Measurements from ENCODE around the gene SIPA1L3.
"Not testable (repeated sequence)": the region's sequence is repeated elsewhere in the genome, so short reads cannot be mapped to it uniquely, and the experiment has no call there.

SIPA1L3 gene

DNA sequence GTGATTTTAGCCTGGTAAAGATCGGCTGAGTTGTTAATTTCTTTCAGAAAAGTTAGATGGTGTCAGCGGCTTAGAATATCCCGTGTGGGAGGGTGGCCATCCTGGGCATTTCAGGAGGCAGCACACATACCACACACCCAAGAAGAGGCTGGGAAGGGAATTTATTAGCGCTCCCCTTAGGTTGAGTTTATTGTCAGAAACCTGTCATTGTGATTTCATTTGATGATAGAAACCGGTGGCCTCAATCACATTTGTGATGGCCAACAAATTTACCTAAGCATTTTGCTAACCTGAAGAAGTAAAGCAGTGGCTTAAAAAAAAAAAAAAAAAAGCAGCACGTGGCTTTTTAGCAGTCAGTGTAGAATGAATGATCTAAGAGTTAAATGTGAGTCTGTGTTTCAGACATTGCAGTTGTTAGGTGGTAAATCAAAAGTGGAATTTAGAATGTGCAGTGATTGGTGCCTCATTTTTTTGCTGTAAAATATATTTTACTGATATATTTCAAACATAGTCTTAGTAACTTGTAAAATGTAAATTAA is 2.7 kb downstream of the SIPA1L3 start:
- DNase-seq (ENCODE audit: low read depth) = no peak

DNA sequence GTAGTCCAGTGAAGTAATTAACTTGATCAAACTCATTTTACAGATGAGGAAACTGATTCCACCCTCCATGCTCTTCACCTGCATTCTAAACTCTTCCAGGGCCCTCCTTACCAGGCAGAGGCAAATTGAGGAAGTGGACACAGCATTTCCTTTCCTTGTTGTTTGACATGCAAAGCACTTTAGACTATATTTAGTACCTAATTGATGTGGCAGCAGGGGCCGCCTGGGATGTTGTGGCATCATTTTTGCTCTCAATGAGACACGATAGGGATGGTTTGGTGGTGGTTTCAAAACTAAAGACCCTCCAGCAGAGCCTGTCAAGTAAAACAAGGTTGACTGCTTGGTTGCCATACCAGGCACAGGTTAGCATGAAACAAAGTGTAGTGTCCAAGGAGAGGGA is 7.9 kb downstream of the SIPA1L3 start:
- DNase-seq (ENCODE audit: low read depth) = no peak

DNA sequence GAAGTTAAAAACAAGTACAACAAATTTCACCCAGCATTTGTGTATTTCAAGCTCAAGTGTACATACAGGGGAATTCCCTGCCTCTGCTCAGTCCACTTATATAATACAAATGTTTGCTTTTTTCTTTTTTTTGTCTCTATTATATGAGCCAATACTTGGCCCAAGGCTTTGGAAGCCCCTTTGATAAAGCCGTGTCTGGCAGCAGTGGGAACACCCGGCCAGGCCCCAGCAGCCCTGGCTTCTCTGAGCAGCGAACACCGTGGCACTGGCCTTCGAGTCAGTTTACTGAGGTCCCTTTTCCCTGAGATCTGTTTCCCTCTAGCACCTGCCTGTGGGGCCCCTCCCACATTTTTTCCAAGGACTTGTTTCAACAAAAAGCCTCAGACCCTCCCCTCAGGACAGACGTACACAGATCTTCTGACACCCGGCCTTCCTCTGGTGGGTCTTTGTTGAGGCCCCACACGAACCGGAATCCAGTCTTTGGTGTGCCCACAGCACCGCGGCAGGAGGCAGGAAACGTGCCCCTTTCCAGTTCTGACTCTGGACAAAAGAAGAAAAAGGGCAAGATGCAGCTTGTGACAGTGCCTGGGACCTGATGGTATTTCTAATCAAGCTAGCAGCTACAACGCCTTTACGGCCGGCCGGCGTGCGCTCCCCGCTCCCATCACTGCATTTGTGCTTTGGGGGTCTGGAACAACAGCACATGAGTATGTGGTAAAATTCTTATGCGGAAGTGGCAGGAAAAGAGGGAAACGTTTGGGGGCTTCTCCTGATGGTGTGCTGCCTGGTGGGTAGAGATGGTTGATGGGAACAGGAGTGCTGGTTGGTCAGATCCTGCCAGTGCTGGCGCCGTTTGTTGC is 13.8 kb downstream of the SIPA1L3 start:
- DNase-seq (ENCODE audit: low read depth) = no peak

DNA sequence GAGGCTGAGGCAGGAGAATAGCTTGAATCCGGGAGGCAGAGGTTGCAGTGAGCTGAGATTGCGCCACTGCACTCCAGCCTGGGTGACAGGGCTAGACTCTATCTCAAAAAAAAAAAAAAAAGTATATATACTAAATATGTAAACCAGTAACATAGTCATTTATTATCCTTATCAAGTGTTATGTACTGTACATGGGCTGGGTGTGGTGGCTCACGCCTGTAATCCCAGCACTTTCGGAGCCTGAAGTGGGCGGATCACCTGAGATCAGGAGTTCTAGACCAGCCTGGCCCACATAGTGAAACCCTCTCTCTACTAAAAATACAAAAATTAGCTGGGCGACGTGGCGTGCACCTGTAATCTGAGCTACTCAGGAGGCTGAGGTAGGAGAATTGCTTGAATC is 17.6 kb downstream of the SIPA1L3 start:
- not testable (repeated sequence) for DNase-seq (ENCODE audit: low read depth)

DNA sequence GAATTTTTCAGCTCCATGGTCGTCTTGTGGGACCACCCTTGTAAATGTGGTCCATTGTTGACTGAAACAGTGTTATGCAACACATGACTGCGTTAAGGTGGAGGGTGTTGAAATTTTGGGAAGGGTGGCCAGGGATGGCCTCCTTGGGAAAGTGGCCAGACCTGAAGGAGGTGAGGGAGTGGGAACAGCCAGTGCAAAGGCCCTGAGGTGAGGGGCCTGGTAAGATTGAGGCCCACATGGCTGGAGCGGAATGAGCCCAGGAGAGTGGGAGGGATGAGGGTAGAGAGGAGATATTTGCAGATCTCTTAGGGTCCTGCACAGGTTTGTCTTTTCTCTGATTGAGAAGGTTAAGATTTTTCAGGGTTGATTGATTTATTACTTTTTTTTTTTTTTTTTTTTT is 18.2 kb downstream of the SIPA1L3 start:
- DNase-seq (ENCODE audit: low read depth) = no peak

DNA sequence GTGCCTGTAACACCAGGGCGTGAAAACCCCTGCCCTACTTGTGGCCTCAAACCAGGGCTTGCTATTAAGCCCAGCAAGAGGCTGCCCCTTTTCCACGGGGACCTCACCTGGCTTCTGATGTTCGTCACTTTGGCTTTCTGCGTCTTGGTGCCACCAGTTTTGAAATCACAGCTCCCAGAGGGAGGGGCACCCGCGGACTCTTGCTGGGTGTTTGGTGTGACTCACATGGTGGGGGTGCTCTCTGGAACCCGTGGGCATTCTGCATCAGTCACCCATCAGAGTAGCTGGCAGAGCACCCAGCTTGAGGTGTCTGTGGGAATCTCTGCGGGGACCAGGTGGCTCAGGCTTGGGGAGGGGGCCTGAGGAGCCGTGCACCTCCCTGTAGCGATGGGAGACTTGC is 19.2 kb downstream of the SIPA1L3 start:
- DNase-seq (ENCODE audit: low read depth) = no peak

DNA sequence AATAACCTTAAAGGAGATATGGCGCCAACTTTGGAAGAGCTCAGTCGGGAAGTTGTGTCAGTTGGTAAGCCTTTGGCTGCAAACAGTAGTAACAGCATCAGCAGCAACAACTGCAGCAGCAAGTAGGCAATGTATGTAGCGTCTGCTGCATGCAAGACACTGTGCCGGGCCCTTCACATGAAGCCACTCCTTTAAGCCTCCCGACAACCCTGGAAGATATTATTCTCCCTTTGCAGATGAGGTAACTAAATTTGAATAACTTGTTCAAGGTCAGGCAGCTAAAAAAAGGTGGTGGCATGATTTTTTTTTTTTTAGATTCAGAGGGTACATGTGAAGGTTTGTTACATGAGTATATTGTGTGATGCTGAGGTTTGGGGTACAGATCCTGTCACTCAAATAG is 19.7 kb downstream of the SIPA1L3 start:
- no peak for DNase-seq (ENCODE audit: low read depth)

DNA sequence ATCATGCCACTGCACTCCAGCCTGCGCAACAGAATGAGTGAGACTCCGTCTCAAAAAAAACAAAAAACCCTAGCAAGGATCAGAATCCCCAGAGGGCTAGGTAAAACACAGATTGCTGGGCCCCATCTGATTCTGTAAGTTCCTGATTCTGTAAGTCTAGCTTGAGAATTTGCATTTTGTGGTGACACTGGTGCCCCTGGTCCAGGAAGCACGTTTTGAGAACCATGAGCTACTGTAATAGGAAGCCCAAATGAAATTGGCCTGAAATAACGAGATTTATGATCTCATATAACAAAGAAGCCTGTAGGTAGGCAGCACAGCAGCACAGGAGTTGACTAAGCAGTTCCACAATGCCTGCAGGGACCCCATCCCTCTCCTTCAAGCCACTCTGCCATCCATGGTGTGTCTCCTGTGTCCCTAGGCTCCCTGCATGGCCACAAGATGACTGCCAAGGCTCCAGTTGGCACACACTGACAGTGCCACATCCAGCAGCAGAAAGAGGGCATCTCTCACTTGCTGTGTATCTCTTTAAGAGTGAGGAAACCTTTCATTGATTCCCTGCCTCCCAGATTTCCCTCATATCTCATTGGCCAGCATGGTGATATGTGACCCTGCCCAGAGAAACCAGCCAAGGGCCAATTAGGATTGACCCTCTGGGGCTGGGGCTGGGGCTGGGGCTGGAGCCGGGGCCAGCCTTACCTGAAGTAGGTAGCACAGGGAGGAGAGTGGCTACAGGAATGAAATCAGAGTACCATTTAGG is 21.7 kb downstream of the SIPA1L3 start:
- DNase-seq (ENCODE audit: low read depth) = no peak

DNA sequence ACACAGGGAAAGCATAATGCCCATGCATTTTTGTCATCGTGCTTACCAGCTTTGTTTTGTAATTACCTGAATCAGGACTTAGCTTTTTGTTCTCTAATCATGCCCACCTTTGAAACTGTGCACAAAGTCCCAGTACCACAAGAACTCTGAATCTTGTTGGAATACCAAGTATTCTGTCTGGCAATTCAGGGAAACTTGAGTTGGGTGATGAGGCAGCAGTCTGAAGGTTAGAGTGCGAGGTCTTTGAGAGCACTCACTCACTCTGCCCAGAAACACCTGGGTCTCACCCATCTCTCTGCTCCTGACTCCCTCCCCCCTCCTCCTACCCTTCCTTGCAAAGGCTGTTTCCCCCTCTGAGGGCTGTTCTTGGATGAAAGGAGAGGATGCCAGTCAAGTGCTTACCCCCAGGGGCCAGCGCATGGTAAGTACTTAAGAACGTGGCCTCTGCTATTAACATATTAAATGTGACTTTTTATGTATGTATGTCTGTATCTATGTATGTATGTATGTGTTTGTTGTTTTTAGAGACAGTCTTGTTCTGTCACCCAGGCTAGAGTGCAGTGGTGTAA is 22.4 kb downstream of the SIPA1L3 start:
- DNase-seq (ENCODE audit: low read depth) = no peak

DNA sequence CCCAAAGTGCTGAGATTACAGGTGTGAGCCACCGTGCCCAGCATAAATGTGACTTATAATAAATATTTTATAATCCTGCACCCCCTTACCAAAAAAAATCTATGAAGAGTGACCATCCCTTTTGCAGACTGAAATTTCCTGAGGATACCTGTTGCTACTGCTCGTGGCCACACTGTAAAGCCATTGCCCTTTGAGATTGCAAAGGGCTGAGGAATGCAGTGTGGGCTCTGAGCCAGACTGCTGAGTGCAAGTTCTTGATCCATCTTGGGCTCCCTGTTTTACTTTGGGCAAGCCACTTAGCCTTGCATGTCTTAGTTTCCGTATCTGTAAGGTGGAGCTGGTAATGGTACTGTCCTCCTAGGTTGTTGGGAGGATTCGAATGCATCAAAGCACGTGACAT is 23.4 kb downstream of the SIPA1L3 start:
- DNase-seq (ENCODE audit: low read depth) = no peak

DNA sequence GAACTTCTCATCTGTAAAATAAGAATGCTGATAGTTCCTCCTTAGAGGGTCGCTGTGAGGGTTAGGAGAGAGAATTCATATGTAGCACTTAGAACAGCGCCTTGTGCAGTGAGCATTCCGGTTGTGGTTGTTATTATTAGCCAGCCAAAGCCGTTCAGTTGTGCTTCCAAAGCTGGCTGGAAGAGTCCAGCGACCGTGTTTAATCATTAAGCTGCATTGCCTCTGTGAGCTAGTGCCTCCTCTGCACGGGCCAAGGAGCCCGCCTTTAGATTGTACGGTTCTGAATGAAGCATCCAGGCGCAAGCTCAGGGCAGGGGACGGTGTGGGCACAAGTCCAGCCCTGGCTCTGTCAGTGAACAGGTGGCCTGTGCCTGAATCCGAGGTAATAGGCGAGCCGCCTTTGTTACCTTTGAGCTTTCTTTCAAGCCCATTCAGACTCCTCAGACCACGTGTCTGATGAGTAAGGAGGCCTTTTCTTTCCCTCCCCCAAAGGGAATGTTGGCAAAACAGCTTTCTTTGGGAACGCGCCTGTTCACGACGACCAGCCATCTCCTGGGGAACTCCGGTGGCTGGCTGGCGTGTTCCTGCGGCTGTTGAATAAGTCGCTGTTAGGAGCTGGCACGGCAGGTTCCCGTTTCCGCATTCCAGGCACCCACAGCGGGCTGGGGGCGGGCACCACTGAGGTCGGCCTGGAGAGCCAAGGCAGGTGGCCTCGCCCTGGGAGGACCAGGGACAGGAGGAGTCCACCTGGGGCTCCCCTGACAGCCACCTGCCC is 25.1 kb downstream of the SIPA1L3 start:
- no peak for DNase-seq (ENCODE audit: low read depth)

DNA sequence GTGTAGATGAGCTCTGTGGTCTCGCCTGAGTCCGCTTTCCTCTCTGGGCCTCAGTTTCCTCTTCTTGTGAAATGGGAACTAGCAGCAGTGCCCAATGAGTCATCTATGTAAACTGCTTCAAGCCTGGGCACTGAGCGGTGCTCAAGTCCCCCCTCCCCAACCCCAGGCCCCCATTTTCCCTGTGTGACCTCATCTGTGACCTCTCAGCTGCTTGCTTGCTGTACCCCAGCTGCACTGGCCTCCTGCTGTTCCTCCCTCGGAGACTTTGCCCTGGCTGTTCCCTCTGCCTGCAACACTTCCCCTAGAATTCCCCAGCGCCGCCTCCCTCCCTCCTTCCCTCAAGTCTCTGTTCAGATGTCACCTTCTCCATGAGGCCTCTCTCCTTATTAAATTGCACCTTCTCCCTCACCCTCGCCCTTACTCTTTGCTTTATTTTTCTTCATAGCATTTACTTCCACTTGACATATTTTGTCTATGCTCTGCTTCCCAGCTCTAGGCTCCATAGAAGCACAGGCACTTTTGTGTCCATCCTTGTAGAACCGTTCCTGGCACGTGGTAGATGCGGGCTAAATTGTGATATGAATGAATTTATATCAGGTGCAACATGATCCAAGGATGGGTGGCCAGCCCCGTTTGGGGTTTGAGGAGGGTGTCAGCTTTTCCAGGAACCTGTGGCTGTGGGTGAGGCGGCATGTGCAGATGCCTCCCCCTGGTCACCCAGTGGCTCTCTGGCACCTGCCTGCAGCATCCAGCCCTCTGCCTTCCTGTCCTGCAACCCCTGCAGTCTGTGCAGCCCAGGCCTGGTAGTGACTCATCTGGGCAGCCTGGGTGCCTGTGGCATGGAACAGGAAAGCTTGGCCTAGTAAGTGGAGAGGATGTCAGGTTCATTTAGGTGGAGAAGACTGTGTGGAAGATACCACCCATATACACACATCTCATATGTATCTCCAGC is 26.3 kb downstream of the SIPA1L3 start:
- DNase-seq (ENCODE audit: low read depth) = no peak

DNA sequence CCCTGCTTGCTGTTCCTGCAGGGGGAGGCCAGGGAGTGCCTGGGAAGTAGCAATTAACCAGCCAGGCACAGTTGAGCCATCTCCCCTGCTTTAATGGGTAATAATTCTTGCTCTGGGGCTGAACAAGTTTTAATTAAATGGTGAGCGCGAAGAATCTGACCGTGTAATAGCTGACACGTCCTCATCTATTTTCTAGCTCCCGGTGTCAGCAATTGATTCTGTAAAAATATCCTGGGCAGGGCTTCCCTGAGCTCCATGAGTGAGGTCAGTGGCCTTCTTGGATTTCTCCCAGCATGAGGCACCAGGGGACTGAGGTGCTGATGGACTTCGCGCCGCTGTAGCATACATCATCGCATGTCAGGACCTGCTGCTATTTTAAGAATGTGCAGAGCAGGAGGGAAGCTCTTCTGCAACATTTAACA is 26.9 kb downstream of the SIPA1L3 start:
- no peak for DNase-seq (ENCODE audit: low read depth)

DNA sequence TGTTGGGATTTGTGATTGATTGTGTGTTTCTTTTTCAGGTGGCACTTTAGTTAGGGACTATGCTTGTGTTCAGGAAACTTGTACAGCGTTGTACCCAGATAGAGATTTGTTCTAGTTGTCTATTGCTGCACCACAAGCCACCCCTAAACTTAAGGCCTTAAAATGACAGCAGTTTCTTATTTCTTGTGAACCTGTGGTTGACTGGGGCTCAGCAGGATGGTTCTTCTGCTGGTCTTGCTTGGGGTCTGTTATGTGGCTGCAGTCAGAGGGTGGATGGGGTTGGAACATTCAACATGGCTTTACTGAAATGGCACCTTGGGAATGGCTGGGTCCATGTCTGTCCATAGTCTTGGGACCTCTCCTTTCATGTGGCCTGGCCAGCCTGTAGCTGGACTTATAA is 28.3 kb downstream of the SIPA1L3 start:
- no peak for DNase-seq (ENCODE audit: low read depth)

DNA sequence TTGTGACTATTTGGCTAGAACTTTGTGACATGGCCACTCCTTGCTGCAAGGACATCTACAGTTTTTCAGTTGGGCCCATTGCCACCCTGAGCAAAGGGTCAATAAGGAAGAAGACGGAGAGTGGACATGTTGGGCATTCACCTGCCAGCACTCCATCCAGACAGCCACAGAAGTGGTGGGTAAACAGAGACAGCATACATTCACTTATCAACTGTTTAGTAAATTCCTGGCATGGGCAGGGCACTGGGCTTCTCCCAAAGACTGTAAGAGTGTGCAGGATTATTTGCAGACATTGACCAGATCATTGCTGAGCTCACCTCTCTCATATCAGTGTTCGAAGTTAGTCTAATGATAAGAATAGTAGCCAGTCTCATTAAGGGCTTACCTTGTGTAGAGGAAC is 29.2 kb downstream of the SIPA1L3 start:
- no peak for DNase-seq (ENCODE audit: low read depth)

DNA sequence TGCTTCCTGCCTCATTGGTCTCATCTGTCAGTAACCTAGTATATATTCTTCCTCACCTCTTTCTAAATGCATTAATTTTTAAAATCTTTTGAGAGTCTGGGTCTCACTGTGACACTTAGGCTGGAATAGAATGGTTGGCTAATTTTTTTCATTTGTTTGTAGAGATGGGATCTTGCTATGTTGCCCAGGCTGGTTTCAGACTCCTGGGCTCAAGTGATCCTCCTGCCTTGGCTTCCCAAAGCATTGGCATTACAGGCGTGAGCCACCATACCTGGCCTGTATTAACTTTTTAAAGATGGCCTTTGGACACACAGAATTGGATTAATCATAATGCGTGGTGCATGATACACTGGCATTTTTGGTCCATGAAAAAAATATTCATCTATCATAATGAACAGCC is 29.9 kb downstream of the SIPA1L3 start:
- DNase-seq (ENCODE audit: low read depth) = no peak

DNA sequence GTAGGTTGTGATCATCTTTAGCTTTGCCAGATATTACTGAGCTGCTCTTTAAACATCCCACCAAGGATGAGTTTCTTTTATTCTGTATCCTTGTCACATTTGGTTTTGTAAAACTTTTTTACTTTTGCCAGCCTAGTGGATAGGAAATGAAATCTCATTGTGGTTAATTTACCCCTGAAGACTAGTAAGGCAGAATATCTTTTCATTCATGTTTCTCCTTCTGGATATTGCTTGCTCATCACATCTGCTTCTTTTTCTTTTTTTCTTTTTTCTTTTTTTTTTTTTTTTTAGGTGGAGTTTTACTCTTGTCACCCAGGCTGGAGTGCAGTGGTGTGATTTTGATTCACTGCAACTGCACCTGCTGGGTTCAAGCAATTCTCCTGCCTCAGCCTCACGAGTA is 31.3 kb downstream of the SIPA1L3 start:
- DNase-seq (ENCODE audit: low read depth) = no peak

DNA sequence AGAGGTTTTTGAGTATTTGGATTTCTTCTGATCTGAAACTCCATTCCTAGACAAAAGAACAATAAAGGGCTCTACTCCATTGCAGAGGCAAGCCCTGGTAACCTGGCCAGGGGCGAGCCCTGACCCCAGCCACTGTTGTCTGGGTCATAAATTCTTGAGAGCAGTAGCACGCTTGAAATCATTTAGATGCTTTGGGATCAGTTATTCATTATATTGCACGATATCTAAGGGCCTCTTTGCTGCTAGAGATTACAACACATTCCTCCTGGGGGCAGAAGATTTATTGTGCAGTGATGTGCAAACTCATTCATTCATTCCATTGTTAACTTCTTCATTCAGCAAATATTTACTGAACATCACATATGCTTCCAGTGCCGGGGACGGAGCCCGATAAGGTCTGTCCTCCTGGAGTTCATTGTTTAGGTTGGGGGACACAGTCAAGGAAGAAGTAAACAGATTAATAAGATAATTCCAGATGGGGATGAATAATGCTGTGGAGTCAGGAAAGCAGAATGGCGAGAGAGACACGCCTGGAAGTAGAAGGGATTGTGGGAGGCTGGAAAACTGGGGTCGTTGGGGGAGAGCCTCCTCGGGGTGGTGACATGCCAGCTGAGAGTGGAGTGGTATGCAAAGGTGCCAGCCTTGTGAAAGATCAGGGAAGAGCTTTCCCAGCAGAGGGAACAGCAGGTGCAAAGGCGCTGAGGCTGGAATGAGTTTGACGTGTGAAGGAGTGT is 34.9 kb downstream of the SIPA1L3 start:
- no peak for DNase-seq (ENCODE audit: low read depth)

DNA sequence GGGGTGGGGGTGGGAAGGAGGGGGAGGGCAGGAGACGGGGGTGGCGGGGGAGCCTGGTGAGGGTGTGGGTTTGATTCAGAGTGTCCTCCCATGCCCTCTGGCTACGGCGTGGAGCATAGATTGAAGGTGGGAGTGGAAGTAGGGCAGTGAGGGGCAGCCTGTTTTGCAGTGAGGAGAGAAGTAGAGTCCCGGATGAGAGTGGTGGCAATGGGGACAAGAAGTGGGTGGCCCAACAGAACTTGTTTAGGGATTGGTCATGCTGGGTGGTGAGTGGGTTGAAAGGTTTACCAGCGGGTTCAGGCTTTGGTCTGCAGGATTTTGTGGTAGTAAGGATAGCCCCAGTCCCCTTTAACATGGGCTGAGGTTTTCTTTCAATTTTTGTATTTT is 35.5 kb downstream of the SIPA1L3 start:
- no peak for DNase-seq (ENCODE audit: low read depth)

DNA sequence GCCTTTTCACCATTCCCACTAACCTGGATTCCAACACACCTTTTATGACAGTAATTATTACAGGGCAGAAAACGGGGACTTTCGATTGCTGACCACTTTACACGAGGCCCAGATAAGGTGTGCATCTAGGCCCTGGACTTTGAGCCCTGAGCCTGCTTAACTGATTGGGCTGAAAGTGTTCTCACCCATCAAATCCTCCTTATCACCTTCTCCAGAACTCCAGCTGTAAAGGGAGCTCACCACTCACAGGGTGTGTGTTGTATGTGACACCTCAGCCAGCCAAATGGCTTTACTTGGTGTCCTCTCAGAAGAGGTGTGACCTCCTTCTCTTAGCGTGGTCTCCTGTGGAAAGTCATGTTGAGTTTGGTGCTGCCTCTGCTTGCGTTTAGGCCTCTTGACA is 36.5 kb downstream of the SIPA1L3 start:
- no peak for DNase-seq (ENCODE audit: low read depth)
